GM12875 (cell line): ENCODE measurements around the gene HOXB7.

Source experiments
- H3K4me3 ChIP-seq: one replicate; pipeline ENCODE4 v1.5.1; 2011; ENCODE audit warnings: low read depth, low read length, control low read depth
- CTCF ChIP-seq: IDR thresholded peaks from 2 replicates; pipeline ENCODE4 v1.5.1; 2011; ENCODE audit warnings: low read depth, mild to moderate bottlenecking, control low read depth, inconsistent platforms, low read length, moderate library complexity, borderline replicate concordance; ENCODE audit not compliant: insufficient read depth

Gene HOXB7

GRCh38 chr17:48568499-48569239, 42.1 kb downstream of the HOXB7 start:
- H3K4me3 ChIP-seq = no peak overlapping the region
- TF ChIP-seq CTCF = no peak

GRCh38 chr17:48567646-48568354, 43.0 kb downstream of the HOXB7 start:
- no peak for TF ChIP-seq CTCF
- H3K4me3 ChIP-seq = no peak overlapping the region

GRCh38 chr17:48567209-48567608, 43.6 kb downstream of the HOXB7 start:
- H3K4me3 ChIP-seq = no peak overlapping the region
- TF ChIP-seq CTCF = no peak

- no peak for TF ChIP-seq CTCF
- no peak overlapping the region for H3K4me3 ChIP-seq
Observed at GRCh38 chr17:48566717-48567116, 44.1 kb downstream of the HOXB7 start.

- H3K4me3 ChIP-seq = no peak overlapping the region
- TF ChIP-seq CTCF = no peak
Observed at GRCh38 chr17:48565925-48566710, 44.7 kb downstream of the HOXB7 start.

GRCh38 chr17:48565022-48565554, 45.7 kb downstream of the HOXB7 start:
- no peak overlapping the region for H3K4me3 ChIP-seq
- no peak for TF ChIP-seq CTCF
